HCT116 (cell line): Measurements from ENCODE around the gene ZNF836. TPM values are rescaled to one million over a fixed set of nuclear protein-coding genes. Genes with fewer than 3 reads are reported as not detected.

Experiments
- ATAC-seq: fragments of 200-7000 bp; cut with Tn5 transposase; 2 replicates; pipeline ENCODE4 v1.9.1; 2020; ENCODE audit warnings: mild to moderate bottlenecking, moderate library complexity
- BruUV-seq: library from RNA; stranded (reverse); fragments of 400-500 nt; replicated peaks from 2 replicates; lab custom pipeline; 2021; lab: Mats Ljungman, UMichigan
- CTCF ChIA-PET: fragments of 300-600 bp; sonication (Branson Sonifier 250); formaldehyde crosslinking; loops from one replicate; lab custom pipeline; 2021; ENCODE audit warnings: antibody characterized with exemption; lab: Charles Lee
- POLR2A ChIA-PET: fragments of 300-600, 350-600 bp; sonication (Branson Sonifier 250); formaldehyde crosslinking; loops from one replicate; lab custom pipeline; 2021; ENCODE audit warnings: antibody characterized with exemption; lab: Charles Lee
- RAD21 ChIA-PET, 2 experiments: fragments of 300-600 bp; sonication (Branson Sonifier 250); formaldehyde crosslinking; loops; one replicate each; lab custom pipeline; 2023; ENCODE audit warnings: low total read pairs in 2 of 2; ENCODE audit not compliant: uncharacterized antibody in 2 of 2, unreplicated experiment in 2 of 2, low non-redundant PET in 1 of 2; lab: Charles Lee
- DNase-seq: peaks from one replicate; pipeline ENCODE4 v3.0.0-alpha.2; 2010; ENCODE audit warnings: low read depth, low spot score
- H2AFZ ChIP-seq: fragments of 200-600 bp; shearing (Covaris generic), sonication (generic); 2 replicates; pipeline ENCODE4 v1.6.1; 2017; ENCODE audit warnings: low read depth, mixed run types, mixed read lengths, antibody characterized with exemption, low read length; ENCODE audit not compliant: poor library complexity, severe bottlenecking
- H3K27ac ChIP-seq: 2 replicates; pipeline ENCODE4 v1.5.1; 2012; ENCODE audit warnings: low read depth, low read length
- H3K27me3 ChIP-seq: fragments of 200-600 bp; sonication (generic); 2 replicates; pipeline ENCODE4 v1.6.1; 2016; ENCODE audit warnings: mixed run types, low read length, mixed read lengths; ENCODE audit not compliant: insufficient read depth
- H3K36me3 ChIP-seq, 2 experiments: fragments of 200-500 bp in 1 of 2; fragments of 200-600 bp in 1 of 2; sonication (Bioruptor generic) in 1 of 2; sonication (generic) in 1 of 2; 2 replicates each; pipeline versions ENCODE4 v1.5.1 to v1.6.1; 2014 to 2016; ENCODE audit warnings: low read length in 2 of 2, inconsistent platforms in 1 of 2, mixed read lengths in 1 of 2, mixed run types in 1 of 2; ENCODE audit not compliant: insufficient read depth in 2 of 2, control insufficient read depth in 1 of 2
- H3K4me1 ChIP-seq, 2 experiments: fragments of 200-600 bp in 1 of 2; sonication (generic) in 1 of 2; 2 replicates each; pipeline versions ENCODE4 v1.5.1 to v1.6.1; 2012 to 2017; ENCODE audit warnings: low read length in 2 of 2, inconsistent platforms in 1 of 2, mild to moderate bottlenecking in 1 of 2, mixed read lengths in 1 of 2, mixed run types in 1 of 2, moderate library complexity in 1 of 2; ENCODE audit not compliant: insufficient read depth in 2 of 2, control insufficient read depth in 1 of 2
- H3K4me2 ChIP-seq: fragments of 200-600 bp; sonication (generic); 2 replicates; pipeline ENCODE4 v1.6.1; 2017; ENCODE audit warnings: mixed run types, low read length, mixed read lengths
- H3K4me3 ChIP-seq, 2 experiments: fragments of 200-600 bp in 1 of 2; sonication (generic) in 1 of 2; replicated peaks in 1 of 2; 2 replicates each; pipeline ENCODE4 v1.5.1; 2011 to 2016; ENCODE audit warnings: low read length in 2 of 2, control low read depth in 1 of 2, low read depth in 1 of 2, mild to moderate bottlenecking in 1 of 2, mixed read lengths in 1 of 2, mixed run types in 1 of 2
- H3K79me2 ChIP-seq: fragments of 200-600 bp; sonication (generic); 2 replicates; pipeline ENCODE4 v1.6.1; 2017; ENCODE audit warnings: mild to moderate bottlenecking, mixed run types, low read length, moderate library complexity, mixed read lengths; ENCODE audit not compliant: insufficient read depth
- H3K9ac ChIP-seq: fragments of 200-600 bp; sonication (generic); 2 replicates; pipeline ENCODE4 v1.6.1; 2016; ENCODE audit warnings: low read length, mixed read lengths
- H3K9me2 ChIP-seq: fragments of 200-600 bp; sonication (generic), shearing (Covaris generic); 2 replicates; pipeline ENCODE4 v1.6.1; 2017; ENCODE audit warnings: mixed run types, mild to moderate bottlenecking, moderate library complexity; ENCODE audit not compliant: insufficient read depth
- H3K9me3 ChIP-seq, 2 experiments: fragments of 200-500 bp in 1 of 2; fragments of 200-600 bp in 1 of 2; sonication (Bioruptor generic) in 1 of 2; sonication (generic) in 1 of 2; 2 replicates each; pipeline ENCODE4 v1.6.1; 2014 to 2017; ENCODE audit warnings: low read length in 2 of 2, mixed read lengths in 2 of 2, inconsistent platforms in 1 of 2, low read depth in 1 of 2, mild to moderate bottlenecking in 1 of 2, mixed run types in 1 of 2, moderate library complexity in 1 of 2; ENCODE audit not compliant: control insufficient read depth in 1 of 2, insufficient read depth in 1 of 2
- H4K20me1 ChIP-seq: fragments of 200-600 bp; sonication (generic), shearing (Covaris generic); 2 replicates; pipeline ENCODE4 v1.6.1; 2017; ENCODE audit warnings: mixed run types, mild to moderate bottlenecking, moderate library complexity; ENCODE audit not compliant: insufficient read depth
- CBX3 ChIP-seq: IDR thresholded peaks from 2 replicates; pipeline ENCODE4 v1.6.1; 2012; ENCODE audit warnings: low read depth
- CEBPB ChIP-seq: IDR thresholded peaks from 2 replicates; pipeline ENCODE4 v1.6.1; 2012; ENCODE audit warnings: low read depth
- ELF1 ChIP-seq: IDR thresholded peaks from 2 replicates; pipeline ENCODE4 v1.6.1; 2012; ENCODE audit warnings: low read depth, borderline replicate concordance
- EZH2 ChIP-seq: fragments of 200-600 bp; sonication (generic); IDR thresholded peaks from 2 replicates; pipeline ENCODE4 v1.6.1; 2017; ENCODE audit warnings: antibody characterized with exemption, mixed run types
- EZH2phosphoT487 ChIP-seq: fragments of 200-600 bp; IDR thresholded peaks from 2 replicates; pipeline ENCODE4 v1.6.1; 2018; ENCODE audit warnings: antibody characterized with exemption, borderline replicate concordance
- FOSL1 ChIP-seq: IDR thresholded peaks from 2 replicates; pipeline ENCODE4 v1.6.1; 2012; ENCODE audit warnings: low read depth
- POLR2A ChIP-seq: IDR thresholded peaks from 2 replicates; pipeline ENCODE4 v1.7.0; 2011; ENCODE audit warnings: borderline replicate concordance; ENCODE audit not compliant: insufficient read depth, insufficient read length; ENCODE audit errors: extremely low read depth
- POLR2AphosphoS5 ChIP-seq: IDR thresholded peaks from 2 replicates; pipeline ENCODE4 v1.6.1; 2011; ENCODE audit warnings: mild to moderate bottlenecking, low read depth, low read length, moderate library complexity
- RAD21 ChIP-seq: IDR thresholded peaks from 2 replicates; pipeline ENCODE4 v1.6.1; 2012; ENCODE audit warnings: low read depth, mild to moderate bottlenecking
- SIN3A ChIP-seq: IDR thresholded peaks from 2 replicates; pipeline ENCODE4 v1.6.1; 2012; ENCODE audit warnings: low read depth
- SP1 ChIP-seq: IDR thresholded peaks from 2 replicates; pipeline ENCODE4 v1.6.1; 2012; ENCODE audit warnings: low read depth
- SRF ChIP-seq: IDR thresholded peaks from 2 replicates; pipeline ENCODE4 v1.6.1; 2012; ENCODE audit warnings: low read depth
- TCF7L2 ChIP-seq: IDR thresholded peaks from 2 replicates; pipeline ENCODE4 v1.7.0; 2011; ENCODE audit warnings: borderline replicate concordance, inconsistent platforms; ENCODE audit not compliant: insufficient read depth, insufficient read length; ENCODE audit errors: extremely low read depth
- YY1 ChIP-seq: IDR thresholded peaks from 2 replicates; pipeline ENCODE4 v1.6.1; 2011; ENCODE audit warnings: low read length, low read depth, moderate library complexity, mild to moderate bottlenecking; ENCODE audit not compliant: insufficient replicate concordance; ENCODE audit errors: extremely low read depth
- ZFX ChIP-seq: fragments of 450-650 bp; IDR thresholded peaks from 2 replicates; pipeline ENCODE4 v1.6.1; 2017
- ZNF274 ChIP-seq: fragments of 200-500 bp; sonication (Bioruptor generic); IDR thresholded peaks from 2 replicates; pipeline ENCODE4 v1.6.1; 2014; ENCODE audit warnings: mild to moderate bottlenecking, low read depth, low read length, inconsistent platforms
- intact Hi-C: fragments of 100-400 bp; cut with micrococcal nuclease; formaldehyde crosslinking; loops from 2 replicates; pipeline ENCODE4 v1.10.0; 2022
- total RNA-seq: library from RNA; stranded (reverse); gene quantifications from one replicate; pipeline ENCODE4 v1.2.1, GENCODE V29; 2021; ENCODE audit not compliant: unreplicated experiment
- TF ChIP-seq, protein P1 (sequence below): IDR thresholded peaks from 2 replicates; pipeline ENCODE4 v1.6.1; 2012
- TF ChIP-seq, protein P2 (sequence below): IDR thresholded peaks from 2 replicates; pipeline ENCODE4 v1.6.1; 2012; ENCODE audit warnings: low read depth
- TF ChIP-seq, protein P3 (sequence below): IDR thresholded peaks from 2 replicates; pipeline ENCODE4 v1.6.1; 2011; ENCODE audit warnings: mild to moderate bottlenecking, low read length, moderate library complexity; ENCODE audit not compliant: insufficient replicate concordance; ENCODE audit errors: extremely low read depth
- TF ChIP-seq, protein P4 (sequence below): IDR thresholded peaks from 2 replicates; pipeline ENCODE4 v1.6.1; 2012

Gene ZNF836
- total RNA-seq, 1 experiment from 2014 or later: not detected

DNA sequence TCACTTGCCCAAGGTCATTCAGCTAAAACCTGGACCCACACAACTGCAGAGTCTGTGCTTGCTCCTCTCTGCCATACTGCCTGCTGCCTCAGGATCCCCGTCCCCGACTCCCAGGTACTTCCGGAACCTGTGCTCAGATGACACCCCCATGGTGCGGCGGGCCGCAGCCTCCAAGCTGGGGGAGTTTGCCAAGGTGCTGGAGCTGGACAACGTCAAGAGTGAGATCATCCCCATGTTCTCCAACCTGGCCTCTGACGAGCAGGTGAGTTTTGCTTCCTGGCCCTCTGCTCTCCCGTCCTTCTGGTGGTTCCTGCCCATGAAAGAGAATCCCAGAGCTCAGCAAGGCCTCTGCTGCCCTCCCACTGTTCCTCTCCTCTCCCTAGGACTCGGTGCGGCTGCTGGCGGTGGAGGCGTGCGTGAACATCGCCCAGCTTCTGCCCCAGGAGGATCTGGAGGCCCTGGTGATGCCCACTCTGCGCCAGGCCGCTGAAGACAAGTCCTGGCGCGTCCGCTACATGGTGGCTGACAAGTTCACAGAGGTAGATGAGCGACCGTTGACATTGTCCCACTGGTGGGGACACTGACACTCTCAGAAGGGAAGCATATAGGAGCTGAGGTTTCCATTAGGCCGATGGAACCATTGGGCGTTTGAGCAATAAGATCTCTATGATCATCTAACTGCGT is 41.3 kb upstream of the ZNF836 start:
- Histone ChIP-seq H4K20me1 (no peaks in the 10 kb centered on the region), H3K4me2 (no peak overlapping the region), H2AFZ (no peak overlapping the region), H3K9me2 (no peaks in the 10 kb centered on the region), H3K36me3 (peaks cover 53 to 63% of the 10 kb centered on the region in 2 experiments), H3K79me2 (peaks cover 35% of the 10 kb centered on the region), H3K27me3 (no peaks in the 10 kb centered on the region), H3K27ac (no peak overlapping the region), H3K9me3 (no peaks in the 10 kb centered on the region), H3K4me1 (no peaks in the 10 kb centered on the region), H3K4me3 (no peak overlapping the region), H3K9ac (no peak overlapping the region)
- ATAC-seq (no peak), DNase-seq (no peak)
- ChIA-PET CTCF (no interaction called here), RAD21 (no interaction called here), POLR2A (no interaction called here)
- no TSS peak for BruUV-seq
- intact Hi-C loops: no loop called here
- TF ChIP-seq ZFX (no peak), SP1 (no peak), EZH2 (no peak), CEBPB (no peak), SIN3A (no peak), SRF (no peak), CBX3 (no peak), RAD21 (no peak), ZNF274 (no peak), TCF7L2 (no peak), EZH2phosphoT487 (no peak), POLR2A (no peak), POLR2AphosphoS5 (no peak), FOSL1 (no peak), ELF1 (no peak), YY1 (no peak)
- TF ChIP-seq, protein P1, sequence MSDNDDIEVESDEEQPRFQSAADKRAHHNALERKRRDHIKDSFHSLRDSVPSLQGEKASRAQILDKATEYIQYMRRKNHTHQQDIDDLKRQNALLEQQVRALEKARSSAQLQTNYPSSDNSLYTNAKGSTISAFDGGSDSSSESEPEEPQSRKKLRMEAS: no peak
- TF ChIP-seq, protein P2, sequence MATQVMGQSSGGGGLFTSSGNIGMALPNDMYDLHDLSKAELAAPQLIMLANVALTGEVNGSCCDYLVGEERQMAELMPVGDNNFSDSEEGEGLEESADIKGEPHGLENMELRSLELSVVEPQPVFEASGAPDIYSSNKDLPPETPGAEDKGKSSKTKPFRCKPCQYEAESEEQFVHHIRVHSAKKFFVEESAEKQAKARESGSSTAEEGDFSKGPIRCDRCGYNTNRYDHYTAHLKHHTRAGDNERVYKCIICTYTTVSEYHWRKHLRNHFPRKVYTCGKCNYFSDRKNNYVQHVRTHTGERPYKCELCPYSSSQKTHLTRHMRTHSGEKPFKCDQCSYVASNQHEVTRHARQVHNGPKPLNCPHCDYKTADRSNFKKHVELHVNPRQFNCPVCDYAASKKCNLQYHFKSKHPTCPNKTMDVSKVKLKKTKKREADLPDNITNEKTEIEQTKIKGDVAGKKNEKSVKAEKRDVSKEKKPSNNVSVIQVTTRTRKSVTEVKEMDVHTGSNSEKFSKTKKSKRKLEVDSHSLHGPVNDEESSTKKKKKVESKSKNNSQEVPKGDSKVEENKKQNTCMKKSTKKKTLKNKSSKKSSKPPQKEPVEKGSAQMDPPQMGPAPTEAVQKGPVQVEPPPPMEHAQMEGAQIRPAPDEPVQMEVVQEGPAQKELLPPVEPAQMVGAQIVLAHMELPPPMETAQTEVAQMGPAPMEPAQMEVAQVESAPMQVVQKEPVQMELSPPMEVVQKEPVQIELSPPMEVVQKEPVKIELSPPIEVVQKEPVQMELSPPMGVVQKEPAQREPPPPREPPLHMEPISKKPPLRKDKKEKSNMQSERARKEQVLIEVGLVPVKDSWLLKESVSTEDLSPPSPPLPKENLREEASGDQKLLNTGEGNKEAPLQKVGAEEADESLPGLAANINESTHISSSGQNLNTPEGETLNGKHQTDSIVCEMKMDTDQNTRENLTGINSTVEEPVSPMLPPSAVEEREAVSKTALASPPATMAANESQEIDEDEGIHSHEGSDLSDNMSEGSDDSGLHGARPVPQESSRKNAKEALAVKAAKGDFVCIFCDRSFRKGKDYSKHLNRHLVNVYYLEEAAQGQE: no peak
- TF ChIP-seq, protein P3, sequence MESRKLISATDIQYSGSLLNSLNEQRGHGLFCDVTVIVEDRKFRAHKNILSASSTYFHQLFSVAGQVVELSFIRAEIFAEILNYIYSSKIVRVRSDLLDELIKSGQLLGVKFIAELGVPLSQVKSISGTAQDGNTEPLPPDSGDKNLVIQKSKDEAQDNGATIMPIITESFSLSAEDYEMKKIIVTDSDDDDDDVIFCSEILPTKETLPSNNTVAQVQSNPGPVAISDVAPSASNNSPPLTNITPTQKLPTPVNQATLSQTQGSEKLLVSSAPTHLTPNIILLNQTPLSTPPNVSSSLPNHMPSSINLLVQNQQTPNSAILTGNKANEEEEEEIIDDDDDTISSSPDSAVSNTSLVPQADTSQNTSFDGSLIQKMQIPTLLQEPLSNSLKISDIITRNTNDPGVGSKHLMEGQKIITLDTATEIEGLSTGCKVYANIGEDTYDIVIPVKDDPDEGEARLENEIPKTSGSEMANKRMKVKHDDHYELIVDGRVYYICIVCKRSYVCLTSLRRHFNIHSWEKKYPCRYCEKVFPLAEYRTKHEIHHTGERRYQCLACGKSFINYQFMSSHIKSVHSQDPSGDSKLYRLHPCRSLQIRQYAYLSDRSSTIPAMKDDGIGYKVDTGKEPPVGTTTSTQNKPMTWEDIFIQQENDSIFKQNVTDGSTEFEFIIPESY: no peak
- TF ChIP-seq, protein P4, sequence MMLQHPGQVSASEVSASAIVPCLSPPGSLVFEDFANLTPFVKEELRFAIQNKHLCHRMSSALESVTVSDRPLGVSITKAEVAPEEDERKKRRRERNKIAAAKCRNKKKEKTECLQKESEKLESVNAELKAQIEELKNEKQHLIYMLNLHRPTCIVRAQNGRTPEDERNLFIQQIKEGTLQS: no peak
